ENCODE data around the gene RUNX1.

- TF ChIP-seq, protein P1, sequence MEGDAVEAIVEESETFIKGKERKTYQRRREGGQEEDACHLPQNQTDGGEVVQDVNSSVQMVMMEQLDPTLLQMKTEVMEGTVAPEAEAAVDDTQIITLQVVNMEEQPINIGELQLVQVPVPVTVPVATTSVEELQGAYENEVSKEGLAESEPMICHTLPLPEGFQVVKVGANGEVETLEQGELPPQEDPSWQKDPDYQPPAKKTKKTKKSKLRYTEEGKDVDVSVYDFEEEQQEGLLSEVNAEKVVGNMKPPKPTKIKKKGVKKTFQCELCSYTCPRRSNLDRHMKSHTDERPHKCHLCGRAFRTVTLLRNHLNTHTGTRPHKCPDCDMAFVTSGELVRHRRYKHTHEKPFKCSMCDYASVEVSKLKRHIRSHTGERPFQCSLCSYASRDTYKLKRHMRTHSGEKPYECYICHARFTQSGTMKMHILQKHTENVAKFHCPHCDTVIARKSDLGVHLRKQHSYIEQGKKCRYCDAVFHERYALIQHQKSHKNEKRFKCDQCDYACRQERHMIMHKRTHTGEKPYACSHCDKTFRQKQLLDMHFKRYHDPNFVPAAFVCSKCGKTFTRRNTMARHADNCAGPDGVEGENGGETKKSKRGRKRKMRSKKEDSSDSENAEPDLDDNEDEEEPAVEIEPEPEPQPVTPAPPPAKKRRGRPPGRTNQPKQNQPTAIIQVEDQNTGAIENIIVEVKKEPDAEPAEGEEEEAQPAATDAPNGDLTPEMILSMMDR (IDR thresholded peaks at IDR 0.05): no peak
- no peak for TF ChIP-seq POLR2A (IDR thresholded peaks at IDR 0.05)
Observed at GRCh38 chr21:34944015-34944755, 104.9 kb downstream of the RUNX1 start.

Measured in vagina (tissue), 2 donors.